SU-DHL-6 (cell line): Measurements from ENCODE around the gene TNIK.

Source experiments
- H2AFZ ChIP-seq: fragments of 200-600 bp; sonication (generic); 2 replicates; pipeline ENCODE4 v1.6.1; 2014; ENCODE audit warnings: low read depth, mild to moderate bottlenecking, moderate library complexity, mixed read lengths, antibody characterized with exemption, low read length; ENCODE audit not compliant: severe bottlenecking
- H3F3A ChIP-seq: fragments of 200-600 bp; shearing (Covaris generic); 2 replicates; pipeline ENCODE4 v1.6.0; 2016; ENCODE audit warnings: antibody characterized with exemption, mild to moderate bottlenecking; ENCODE audit not compliant: insufficient read depth
- H3K27ac ChIP-seq: fragments of 200-600 bp; sonication (generic); 2 replicates; pipeline ENCODE4 v1.5.1; 2016; ENCODE audit warnings: low read depth, mild to moderate bottlenecking, low read length, moderate library complexity, mixed read lengths
- H3K27me3 ChIP-seq: fragments of 200-600 bp; sonication (generic), shearing (Covaris generic); 2 replicates; pipeline ENCODE4 v1.6.0; 2014; ENCODE audit warnings: mild to moderate bottlenecking, low read length
- H3K36me3 ChIP-seq: fragments of 200-600 bp; sonication (generic); 2 replicates; pipeline ENCODE4 v1.6.1; 2014; ENCODE audit warnings: mild to moderate bottlenecking, low read length, mixed read lengths
- H3K4me2 ChIP-seq: fragments of 300-600, 200-600 bp; shearing (Covaris generic), sonication (generic); 2 replicates; pipeline ENCODE4 v1.6.0; 2014; ENCODE audit warnings: low read length, low read depth, mild to moderate bottlenecking; ENCODE audit not compliant: poor library complexity, severe bottlenecking
- H3K4me3 ChIP-seq: fragments of 200-600 bp; sonication (generic); 2 replicates; pipeline ENCODE4 v1.5.1; 2014; ENCODE audit warnings: antibody characterized with exemption, low read length, mild to moderate bottlenecking, mixed read lengths; ENCODE audit not compliant: insufficient read depth, poor library complexity, severe bottlenecking
- H3K79me2 ChIP-seq: fragments of 200-600 bp; sonication (generic); 2 replicates; pipeline ENCODE4 v1.6.1; 2014; ENCODE audit warnings: mild to moderate bottlenecking, low read length, moderate library complexity; ENCODE audit not compliant: insufficient read depth
- H3K9ac ChIP-seq: fragments of 200-600 bp; sonication (generic); 2 replicates; pipeline ENCODE4 v1.7.0; 2014; ENCODE audit warnings: mild to moderate bottlenecking, low read length
- H3K9me2 ChIP-seq: fragments of 200-600 bp; sonication (generic); replicated peaks from 2 replicates; pipeline ENCODE4 v1.6.1; 2014; ENCODE audit warnings: low read length; ENCODE audit not compliant: insufficient read depth
- H3K9me3 ChIP-seq: fragments of 200-600 bp; sonication (generic); 2 replicates; pipeline ENCODE4 v1.6.1; 2014; ENCODE audit warnings: low read length, mixed read lengths; ENCODE audit not compliant: insufficient read depth
- H4K20me1 ChIP-seq: fragments of 200-600 bp; sonication (generic); 2 replicates; pipeline ENCODE4 v1.6.1; 2014; ENCODE audit warnings: low read depth, mild to moderate bottlenecking, antibody characterized with exemption, low read length, moderate library complexity, mixed read lengths
- EZH2phosphoT487 ChIP-seq: fragments of 200-600 bp; sonication (generic), shearing (Covaris generic); conservative IDR thresholded peaks from 2 replicates; pipeline ENCODE4 v1.6.1; 2018; ENCODE audit warnings: mild to moderate bottlenecking, antibody characterized with exemption, low read length, moderate library complexity, mixed read lengths
- TF ChIP-seq, protein P1 (sequence below): fragments of 200-600 bp; sonication (generic); IDR thresholded peaks from one replicate; pipeline ENCODE4 v1.5.1; 2017; ENCODE audit warnings: antibody characterized with exemption, mild to moderate bottlenecking, low read length, moderate library complexity; ENCODE audit not compliant: insufficient read depth, poor library complexity, severe bottlenecking

The TNIK gene

GRCh38 chr3:171328419-171329082, 131.7 kb downstream of the TNIK start:
- H3K27ac ChIP-seq = no peak overlapping the region
- H3K79me2 ChIP-seq = no peaks in the 10 kb centered on the region
- no peak overlapping the region for H3K4me2 ChIP-seq

GRCh38 chr3:171327441-171328174, 132.6 kb downstream of the TNIK start:
- H3K9ac ChIP-seq = no peak overlapping the region
- no peaks in the 10 kb centered on the region for H3K36me3 ChIP-seq
- H3F3A ChIP-seq = no peaks in the 10 kb centered on the region
- no peak overlapping the region for H2AFZ ChIP-seq
- H3K79me2 ChIP-seq = no peaks in the 10 kb centered on the region
- H4K20me1 ChIP-seq = no peaks in the 10 kb centered on the region
- no peaks in the 10 kb centered on the region for H3K9me2 ChIP-seq
- no peak overlapping the region for H3K27ac ChIP-seq
- no peak overlapping the region for H3K4me3 ChIP-seq
- TF ChIP-seq, protein P1, sequence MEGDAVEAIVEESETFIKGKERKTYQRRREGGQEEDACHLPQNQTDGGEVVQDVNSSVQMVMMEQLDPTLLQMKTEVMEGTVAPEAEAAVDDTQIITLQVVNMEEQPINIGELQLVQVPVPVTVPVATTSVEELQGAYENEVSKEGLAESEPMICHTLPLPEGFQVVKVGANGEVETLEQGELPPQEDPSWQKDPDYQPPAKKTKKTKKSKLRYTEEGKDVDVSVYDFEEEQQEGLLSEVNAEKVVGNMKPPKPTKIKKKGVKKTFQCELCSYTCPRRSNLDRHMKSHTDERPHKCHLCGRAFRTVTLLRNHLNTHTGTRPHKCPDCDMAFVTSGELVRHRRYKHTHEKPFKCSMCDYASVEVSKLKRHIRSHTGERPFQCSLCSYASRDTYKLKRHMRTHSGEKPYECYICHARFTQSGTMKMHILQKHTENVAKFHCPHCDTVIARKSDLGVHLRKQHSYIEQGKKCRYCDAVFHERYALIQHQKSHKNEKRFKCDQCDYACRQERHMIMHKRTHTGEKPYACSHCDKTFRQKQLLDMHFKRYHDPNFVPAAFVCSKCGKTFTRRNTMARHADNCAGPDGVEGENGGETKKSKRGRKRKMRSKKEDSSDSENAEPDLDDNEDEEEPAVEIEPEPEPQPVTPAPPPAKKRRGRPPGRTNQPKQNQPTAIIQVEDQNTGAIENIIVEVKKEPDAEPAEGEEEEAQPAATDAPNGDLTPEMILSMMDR = no peak
- no peak for TF ChIP-seq EZH2phosphoT487
- H3K4me2 ChIP-seq = no peak overlapping the region
- H3K27me3 ChIP-seq = no peaks in the 10 kb centered on the region
- no peaks in the 10 kb centered on the region for H3K9me3 ChIP-seq

More at GRCh38 chr3:171328419-171329082, 131.7 kb downstream of the TNIK start:
- Histone ChIP-seq H3K27me3 (no peaks in the 10 kb centered on the region), H3K36me3 (no peaks in the 10 kb centered on the region), H4K20me1 (no peaks in the 10 kb centered on the region), H3K9me3 (no peaks in the 10 kb centered on the region), H3K9me2 (no peaks in the 10 kb centered on the region), H3F3A (no peaks in the 10 kb centered on the region), H2AFZ (no peak overlapping the region), H3K9ac (no peak overlapping the region), H3K4me3 (no peak overlapping the region)
- no peak for TF ChIP-seq EZH2phosphoT487
- TF ChIP-seq, protein P1 = no peak

DNA sequence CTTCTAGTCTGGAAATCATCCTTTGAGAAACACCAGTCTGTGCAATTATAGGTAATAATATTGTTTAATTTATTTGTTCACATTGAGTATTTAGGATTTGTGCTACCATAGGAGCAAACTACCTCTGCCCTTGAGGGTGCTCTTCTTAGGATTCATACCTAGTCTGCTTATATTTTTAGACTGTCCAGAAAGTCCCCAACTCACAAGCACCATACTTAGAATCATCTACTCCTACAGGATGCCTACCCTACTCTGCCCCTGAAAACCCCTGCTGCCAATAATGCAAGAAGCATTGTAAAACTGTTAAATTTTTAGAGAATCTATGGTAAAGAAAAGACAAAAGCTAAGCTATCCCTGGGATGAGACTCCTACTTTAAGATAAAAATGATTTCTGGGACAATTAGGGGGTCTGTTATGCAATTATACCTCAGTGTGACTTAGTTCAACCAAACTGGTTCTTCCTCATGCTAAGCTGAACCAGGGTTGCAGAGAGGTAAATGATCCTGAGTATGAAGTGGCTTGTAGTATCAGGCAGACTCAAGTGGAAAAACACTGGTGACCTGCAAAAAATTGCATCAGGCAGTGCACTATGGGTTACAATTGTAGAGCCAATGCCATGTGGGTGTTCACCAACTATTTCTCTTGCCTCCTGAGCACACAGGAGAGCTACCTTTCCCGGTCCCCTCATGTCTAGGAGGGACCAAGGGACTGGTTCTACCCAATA, 133.3 kb downstream of the TNIK start:
- no peak overlapping the region for H3K4me2 ChIP-seq
- H3K27me3 ChIP-seq = no peaks in the 10 kb centered on the region
- H3K9me3 ChIP-seq = no peaks in the 10 kb centered on the region
- no peak overlapping the region for H3K9ac ChIP-seq
- H4K20me1 ChIP-seq = no peaks in the 10 kb centered on the region
- no peak overlapping the region for H3K27ac ChIP-seq
- no peaks in the 10 kb centered on the region for H3K79me2 ChIP-seq
- no peaks in the 10 kb centered on the region for H3K36me3 ChIP-seq
- H2AFZ ChIP-seq = no peak overlapping the region
- no peaks in the 10 kb centered on the region for H3K9me2 ChIP-seq
- no peak for TF ChIP-seq EZH2phosphoT487
- TF ChIP-seq, protein P1 = no peak
- no peaks in the 10 kb centered on the region for H3F3A ChIP-seq
- H3K4me3 ChIP-seq = no peak overlapping the region
